HepG2 (cell line): ENCODE measurements around the gene FAM209B. TPM values are rescaled to one million over a fixed set of nuclear protein-coding genes. Genes with fewer than 3 reads are reported as not detected.

Source experiments
- ATAC-seq: fragments of 200-7000 bp; cut with Tn5 transposase; 3 replicates; pipeline ENCODE4 v1.9.1; 2020; ENCODE audit warnings: mild to moderate bottlenecking, moderate library complexity
- BruUV-seq: library from RNA; stranded (reverse); fragments of 400-500 nt; replicated peaks from 2 replicates; lab custom pipeline; 2021; lab: Mats Ljungman, UMichigan
- CTCF ChIA-PET: fragments of 300-600 bp; formaldehyde crosslinking; extraction: SDS; loops from one replicate; lab custom pipeline; 2021; ENCODE audit warnings: low total read pairs, inconsistent platforms, low intra/inter-chr PET ratio; lab: Yijun Ruan, JAX
- POLR2A ChIA-PET: fragments of 350-600 bp; sonication (Branson Sonifier 250); formaldehyde crosslinking; loops from one replicate; lab custom pipeline; 2020; ENCODE audit warnings: antibody characterized with exemption, inconsistent platforms; lab: Yijun Ruan, JAX
- DNase-seq: peaks from one replicate; pipeline ENCODE4 v3.0.0-alpha.2; 2015; ENCODE audit warnings: low spot score
- FAIRE-seq: peaks from 3 replicates; lab custom pipeline; 2011; peaks lifted over from hg19 to GRCh38; lab: Jason Lieb, UNC
- H2AFZ ChIP-seq: one replicate; pipeline ENCODE4 v1.6.1; 2011; ENCODE audit warnings: low read length, inconsistent platforms
- H3K27ac ChIP-seq: fragments of 300-600 bp; 3 replicates; pipeline ENCODE4 v1.8.0; 2011; ENCODE audit warnings: mixed run types, mild to moderate bottlenecking, mixed read lengths, low read length, inconsistent platforms; ENCODE audit not compliant: insufficient read depth; ENCODE audit errors: extremely low read length
- H3K27me3 ChIP-seq, 2 experiments: fragments of 200-600 bp in 1 of 2; 2 replicates in 1 of 2; 3 replicates in 1 of 2; pipeline versions ENCODE4 v1.6.0 to v1.8.0; 2011; ENCODE audit warnings: low read length in 2 of 2, mild to moderate bottlenecking in 2 of 2, moderate library complexity in 2 of 2, inconsistent platforms in 1 of 2; ENCODE audit not compliant: insufficient read depth in 2 of 2, control insufficient read depth in 1 of 2
- H3K36me3 ChIP-seq, 2 experiments: fragments of 200-600 bp in 1 of 2; replicated peaks in 1 of 2; 2 replicates in 1 of 2; 3 replicates in 1 of 2; pipeline versions ENCODE4 v1.5.1 to v1.8.0; 2011; ENCODE audit warnings: low read length in 2 of 2, inconsistent platforms in 1 of 2; ENCODE audit not compliant: insufficient read depth in 2 of 2, control insufficient read depth in 1 of 2
- H3K4me1 ChIP-seq: 2 replicates; pipeline ENCODE4 v1.5.1; 2012; ENCODE audit warnings: low read length, inconsistent platforms; ENCODE audit not compliant: insufficient read depth
- H3K4me2 ChIP-seq: 2 replicates; pipeline ENCODE4 v1.6.0; 2011; ENCODE audit warnings: low read depth, low read length, inconsistent platforms
- H3K4me3 ChIP-seq, 3 experiments: fragments of 200-600 bp in 1 of 3; sonication (generic), shearing (Covaris generic) in 1 of 3; replicated peaks in 1 of 3; 2 replicates each; pipeline ENCODE4 v1.5.1; 2011 to 2016; ENCODE audit warnings: low read length in 3 of 3, inconsistent platforms in 2 of 3, low read depth in 2 of 3, mild to moderate bottlenecking in 2 of 3, control low read depth in 1 of 3, mixed read lengths in 1 of 3; ENCODE audit not compliant: insufficient read depth in 1 of 3
- H3K79me2 ChIP-seq: one replicate; pipeline ENCODE4 v1.6.1; 2011; ENCODE audit warnings: low read length, inconsistent platforms; ENCODE audit not compliant: insufficient read depth
- H3K9ac ChIP-seq: 2 replicates; pipeline ENCODE4 v1.6.0; 2011; ENCODE audit warnings: mild to moderate bottlenecking, low read depth, low read length, inconsistent platforms; ENCODE audit not compliant: insufficient read depth
- H3K9me3 ChIP-seq: 2 replicates; pipeline ENCODE4 v1.5.1; 2012; ENCODE audit warnings: mild to moderate bottlenecking, low read length
- H4K20me1 ChIP-seq: 2 replicates; pipeline ENCODE4 v1.6.0; 2011; ENCODE audit warnings: inconsistent platforms, mild to moderate bottlenecking, low read length, moderate library complexity; ENCODE audit not compliant: insufficient read depth
- HMGA1 ChIP-seq: sonication (generic); formaldehyde crosslinking; conservative IDR thresholded peaks from 2 replicates; pipeline ENCODE4 v1.4.0; 2020; ENCODE audit warnings: missing genetic modification reagents
- HOXA5 ChIP-seq: sonication (generic); formaldehyde crosslinking; IDR thresholded peaks from 2 replicates; pipeline ENCODE4 v1.4.0; 2020; ENCODE audit warnings: missing genetic modification reagents
- MLLT10 ChIP-seq: sonication (generic); formaldehyde crosslinking; IDR thresholded peaks from 2 replicates; pipeline ENCODE4 v1.4.0; 2020; ENCODE audit warnings: missing genetic modification reagents
- NRL ChIP-seq: sonication (generic); formaldehyde crosslinking; IDR thresholded peaks from 2 replicates; pipeline ENCODE4 v1.5.0; 2020; ENCODE audit warnings: missing genetic modification reagents, mild to moderate bottlenecking, moderate library complexity, borderline replicate concordance
- RAD51 ChIP-seq: fragments of 450-650 bp; IDR thresholded peaks from 2 replicates; pipeline ENCODE4 v1.6.1; 2016; ENCODE audit warnings: borderline replicate concordance
- SAP130 ChIP-seq: IDR thresholded peaks from 2 replicates; pipeline ENCODE4 v1.6.1; 2016; ENCODE audit warnings: low read depth
- SNAPC2 ChIP-seq: sonication (generic); formaldehyde crosslinking; IDR thresholded peaks from 2 replicates; pipeline ENCODE4 v1.8.1; 2022; ENCODE audit warnings: mild to moderate bottlenecking, missing genetic modification reagents
- STAT5B ChIP-seq: sonication (generic); formaldehyde crosslinking; IDR thresholded peaks from 2 replicates; pipeline ENCODE4 v1.4.0; 2020; ENCODE audit warnings: missing genetic modification reagents
- TBP ChIP-seq: sonication (generic); formaldehyde crosslinking; IDR thresholded peaks from 2 replicates; pipeline ENCODE4 v1.5.0; 2020; ENCODE audit warnings: missing genetic modification reagents
- ZBTB7A ChIP-seq: sonication (generic); formaldehyde crosslinking; IDR thresholded peaks from 2 replicates; pipeline ENCODE4 v1.8.0; 2022; ENCODE audit warnings: mild to moderate bottlenecking, missing genetic modification reagents
- ZFP37 ChIP-seq: sonication (generic); formaldehyde crosslinking; IDR thresholded peaks from 2 replicates; pipeline ENCODE4 v1.4.0; 2020; ENCODE audit warnings: missing genetic modification reagents, borderline replicate concordance
- ZNF282 ChIP-seq: fragments of 450-650 bp; IDR thresholded peaks from 2 replicates; pipeline ENCODE4 v1.6.1; 2018; ENCODE audit not compliant: partially characterized antibody
- ZNF335 ChIP-seq: sonication (generic); formaldehyde crosslinking; IDR thresholded peaks from 2 replicates; pipeline ENCODE4 v1.4.0; 2020; ENCODE audit warnings: missing genetic modification reagents
- ZNF354B ChIP-seq: sonication (generic); formaldehyde crosslinking; IDR thresholded peaks from 2 replicates; pipeline ENCODE4 v1.8.0; 2022; ENCODE audit warnings: mild to moderate bottlenecking, missing genetic modification reagents
- ZNF749 ChIP-seq: sonication (generic); formaldehyde crosslinking; IDR thresholded peaks from 2 replicates; pipeline ENCODE4 v1.8.0; 2022; ENCODE audit warnings: mild to moderate bottlenecking, missing genetic modification reagents, moderate library complexity, borderline replicate concordance
- WGBS: methylation state at CpG from one replicate; pipeline ENCODE4 v1.1.6; 2017; ENCODE audit warnings: low lambda C conversion rate; 5-methylcytosine and 5-hydroxymethylcytosine counted together
- in situ Hi-C: cut with HindIII; loops from 2 replicates; pipeline ENCODE4 v1.10.0; 2017; ENCODE audit warnings: low pct_unique_long_range_greater_than_20kb; ENCODE audit not compliant: extremely low pct_ligation_motif_present
- intact Hi-C: fragments of 100-400 bp; cut with micrococcal nuclease; formaldehyde crosslinking; loops from one replicate; pipeline ENCODE4 v1.10.0; 2022; ENCODE audit not compliant: unreplicated experiment
- polyA plus RNA-seq, 8 experiments: library from polyadenylated mRNA; depleted of rRNA in 3 of 8; stranded (reverse) in 7 of 8; unstranded in 1 of 8; fragments of >200 nt; fragmentation: Illumina TruSeq in 4 of 8; extraction: Trizol in 4 of 8; gene quantifications; 2 replicates each; pipeline versions ENCODE4 v1.2.1 to v1.2.3, GENCODE V29; 2011 to 2016; ENCODE audit warnings: low read depth in 4 of 8, missing spikeins in 1 of 8, mixed read lengths in 1 of 8; ENCODE audit not compliant: insufficient read depth in 1 of 8
- total RNA-seq, 5 experiments: library from RNA; depleted of rRNA; stranded (reverse); fragments of >200 nt; fragmentation: Illumina TruSeq; extraction: Trizol; gene quantifications; 2 replicates each; pipeline ENCODE4 v1.2.3, GENCODE V29; 2016; ENCODE audit warnings: low read depth in 1 of 5
- TF ChIP-seq, protein P1 (sequence below): sonication (generic); formaldehyde crosslinking; IDR thresholded peaks from 2 replicates; pipeline ENCODE4 v1.5.0; 2020; ENCODE audit warnings: mild to moderate bottlenecking, missing genetic modification reagents

Gene FAM209B
- total and polyA plus RNA-seq, 2 of the 13 experiments (the other 11 are each of a cell fraction or from before 2014, with no cell fraction given), result 0.24 to 0.42 TPM

DNA sequence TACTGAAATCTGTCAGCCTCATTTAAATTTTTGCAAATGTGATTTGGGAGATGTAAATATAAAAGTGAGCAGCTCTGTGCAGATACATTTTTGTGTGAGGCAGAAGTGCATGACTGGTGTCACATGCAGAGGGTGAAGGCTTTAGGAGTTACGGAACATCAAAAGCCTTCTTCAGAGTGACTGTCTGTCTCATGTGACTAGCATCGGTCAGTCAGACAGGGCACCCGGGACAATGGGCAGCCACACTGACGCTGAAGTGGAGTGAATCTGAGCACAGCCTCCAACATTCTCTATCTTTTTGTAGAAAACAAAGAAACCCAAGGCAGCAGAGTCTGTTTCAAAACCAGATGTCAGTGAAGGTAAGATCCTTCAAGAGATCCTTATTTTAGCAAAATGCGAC is 16.4 kb upstream of the FAM209B start:
- TF ChIP-seq TBP (CRISPR knock-in tag) (no peak), ZNF282 (no peak), SAP130 (no peak), ZNF335 (no peak), MLLT10 (CRISPR knock-in tag) (no peak), NRL (CRISPR knock-in tag) (no peak), SNAPC2 (CRISPR knock-in tag) (no peak), RAD51 (no peak), ZFP37 (no peak), ZNF749 (CRISPR knock-in tag) (no peak), HOXA5 (CRISPR knock-in tag) (no peak), STAT5B (CRISPR knock-in tag) (no peak), ZBTB7A (CRISPR knock-in tag) (no peak), HMGA1 (CRISPR knock-in tag) (no peak), ZNF354B (CRISPR knock-in tag) (no peak)
- TF ChIP-seq, protein P1, sequence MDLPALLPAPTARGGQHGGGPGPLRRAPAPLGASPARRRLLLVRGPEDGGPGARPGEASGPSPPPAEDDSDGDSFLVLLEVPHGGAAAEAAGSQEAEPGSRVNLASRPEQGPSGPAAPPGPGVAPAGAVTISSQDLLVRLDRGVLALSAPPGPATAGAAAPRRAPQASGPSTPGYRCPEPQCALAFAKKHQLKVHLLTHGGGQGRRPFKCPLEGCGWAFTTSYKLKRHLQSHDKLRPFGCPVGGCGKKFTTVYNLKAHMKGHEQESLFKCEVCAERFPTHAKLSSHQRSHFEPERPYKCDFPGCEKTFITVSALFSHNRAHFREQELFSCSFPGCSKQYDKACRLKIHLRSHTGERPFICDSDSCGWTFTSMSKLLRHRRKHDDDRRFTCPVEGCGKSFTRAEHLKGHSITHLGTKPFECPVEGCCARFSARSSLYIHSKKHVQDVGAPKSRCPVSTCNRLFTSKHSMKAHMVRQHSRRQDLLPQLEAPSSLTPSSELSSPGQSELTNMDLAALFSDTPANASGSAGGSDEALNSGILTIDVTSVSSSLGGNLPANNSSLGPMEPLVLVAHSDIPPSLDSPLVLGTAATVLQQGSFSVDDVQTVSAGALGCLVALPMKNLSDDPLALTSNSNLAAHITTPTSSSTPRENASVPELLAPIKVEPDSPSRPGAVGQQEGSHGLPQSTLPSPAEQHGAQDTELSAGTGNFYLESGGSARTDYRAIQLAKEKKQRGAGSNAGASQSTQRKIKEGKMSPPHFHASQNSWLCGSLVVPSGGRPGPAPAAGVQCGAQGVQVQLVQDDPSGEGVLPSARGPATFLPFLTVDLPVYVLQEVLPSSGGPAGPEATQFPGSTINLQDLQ (CRISPR knock-in tag), result no peak
- TF ChIP-seq, all 625 proteins: peak for 0
- peaks cover 16% of the 10 kb centered on the region; the same call in 1 of the 2 replicates for H3K9me3 ChIP-seq
- peaks cover 32 to 69% of the 10 kb centered on the region in 2 experiments for H3K36me3 ChIP-seq
- H4K20me1 ChIP-seq, result no peaks in the 10 kb centered on the region
- ChIA-PET CTCF (interaction anchor here (1.3 to 1.8 kb wide), 2 partner anchors 116 to 269 kb away, joined by 7 to 18 read pairs; partner anchors contain the start of gene MC3R), POLR2A (no interaction called here)
- DNase-seq (no peak), FAIRE-seq (no peak), ATAC-seq (no peak)
- H3K27me3 ChIP-seq, result no peaks in the 10 kb centered on the region
- H3K4me3 ChIP-seq, result no peak overlapping the region
- no peak overlapping the region for H2AFZ ChIP-seq
- no peak overlapping the region for H3K4me2 ChIP-seq
- H3K4me1 ChIP-seq, result no peaks in the 10 kb centered on the region
- BruUV-seq, result no TSS peak
- no peak overlapping the region for H3K9ac ChIP-seq
- 95% methylated on average over 5 of the region's 5 CpGs for WGBS
- intact Hi-C loops (loop anchor here (1.0 kb wide), 1 partner anchor 116 kb away; no protein-coding TSS in a partner anchor), in situ Hi-C loops (no loop called here)
- H3K79me2 ChIP-seq, result no peaks in the 10 kb centered on the region
- no peak overlapping the region for H3K27ac ChIP-seq
